Pulmonary artery endothelial cell (primary cell): ENCODE measurements around the gene AREG. TPM values are rescaled to one million over a fixed set of nuclear protein-coding genes. Genes with fewer than 3 reads are reported as not detected.
A peak's percentile ranks its signal among the peaks of the same experiment; 100 is the strongest.

Source experiments
- DNase-seq: peaks from one replicate; pipeline ENCODE4 v3.0.0-alpha.2; 2011; ENCODE audit warnings: low read depth, low spot score
- total RNA-seq: library from RNA; depleted of rRNA; stranded (reverse); fragments of >200 nt; gene quantifications from 2 replicates; pipeline ENCODE4 v1.2.3, GENCODE V29; 2014

AREG gene
- total RNA-seq, 1 donor from 2014 or later: 0.20 TPM

DNA sequence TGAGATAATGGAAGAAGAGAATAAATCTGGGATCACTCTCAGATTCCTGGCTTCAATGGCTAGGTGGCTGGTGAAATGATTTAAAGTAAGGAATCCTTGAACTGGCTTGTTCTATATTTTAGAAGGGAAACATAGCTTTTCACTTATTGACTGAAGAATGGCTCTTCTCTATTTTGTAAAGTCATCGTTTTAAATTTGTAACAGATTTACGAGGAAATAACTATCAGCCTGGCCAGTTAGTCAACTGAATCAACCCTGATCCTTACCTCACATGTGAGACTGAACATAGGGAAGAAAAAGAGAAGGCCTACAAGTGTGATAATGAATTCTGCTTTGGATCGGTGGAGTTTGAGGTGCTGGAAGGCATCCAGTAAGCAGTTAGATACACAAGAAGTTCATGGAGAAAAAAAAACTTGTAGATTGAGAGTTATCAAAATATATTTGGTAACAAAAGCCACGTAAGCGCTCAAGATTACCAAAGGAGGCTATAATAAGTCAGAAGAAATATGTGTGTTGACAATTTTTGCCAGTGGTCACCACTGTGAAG, 12.0 kb downstream of the AREG start:
- no peak for DNase-seq

DNA sequence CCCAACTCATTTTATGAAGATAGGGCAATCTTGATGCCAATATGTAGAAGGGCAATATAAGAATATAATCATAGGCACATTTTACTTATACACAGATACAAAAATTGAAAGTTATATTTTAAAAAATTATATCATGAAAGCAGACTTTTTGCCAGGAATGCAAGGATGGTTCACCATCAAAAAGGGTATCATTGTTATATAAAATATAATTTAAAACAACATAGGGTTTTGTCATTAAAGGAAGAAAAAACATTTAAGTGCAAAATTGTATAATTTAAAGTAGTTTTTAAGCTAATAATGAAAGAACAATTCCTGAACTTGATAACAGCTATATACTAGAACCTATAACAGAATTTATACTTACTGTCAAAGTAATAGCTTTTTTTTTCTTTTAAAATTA, 15.9 kb downstream of the AREG start:
- no peak for DNase-seq

DNA sequence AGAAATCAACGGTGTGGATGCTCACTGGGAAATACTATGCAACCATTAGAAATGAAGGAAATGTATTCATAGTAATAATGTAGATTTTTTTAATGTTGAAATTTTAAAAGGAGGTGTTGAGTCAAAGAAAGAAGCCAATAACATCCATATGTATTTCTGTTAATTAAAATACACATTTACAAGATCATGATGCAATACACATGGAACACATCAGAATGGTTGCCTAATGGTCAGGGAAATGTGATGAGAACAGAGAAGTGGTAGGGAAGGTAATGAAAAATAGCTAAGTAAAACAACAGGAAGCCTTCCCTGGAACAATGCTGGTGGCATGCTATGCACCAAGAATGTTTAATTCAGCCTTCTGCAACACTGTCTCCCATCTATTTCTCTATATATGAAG, 18.2 kb downstream of the AREG start:
- no peak for DNase-seq

DNA sequence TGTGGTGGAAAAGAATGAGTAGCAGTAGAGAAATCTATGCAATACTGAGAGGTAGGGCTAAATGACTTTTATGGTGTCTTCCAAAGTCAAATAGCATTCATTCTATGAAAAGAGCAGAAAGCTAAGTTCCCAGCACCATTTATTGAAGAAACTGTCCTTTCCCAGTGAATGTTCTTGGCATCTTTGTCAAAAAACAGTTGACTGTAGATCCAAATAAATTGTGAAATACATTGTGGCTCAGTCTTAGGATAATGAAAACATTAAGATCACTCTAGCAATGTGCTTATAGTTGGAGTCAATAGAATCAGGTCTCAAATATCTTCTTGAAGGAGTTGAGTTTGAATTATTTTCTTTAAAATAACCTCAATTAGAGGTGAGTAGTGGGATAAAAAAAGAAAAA, 19.4 kb downstream of the AREG start:
- DNase-seq: no peak

DNA sequence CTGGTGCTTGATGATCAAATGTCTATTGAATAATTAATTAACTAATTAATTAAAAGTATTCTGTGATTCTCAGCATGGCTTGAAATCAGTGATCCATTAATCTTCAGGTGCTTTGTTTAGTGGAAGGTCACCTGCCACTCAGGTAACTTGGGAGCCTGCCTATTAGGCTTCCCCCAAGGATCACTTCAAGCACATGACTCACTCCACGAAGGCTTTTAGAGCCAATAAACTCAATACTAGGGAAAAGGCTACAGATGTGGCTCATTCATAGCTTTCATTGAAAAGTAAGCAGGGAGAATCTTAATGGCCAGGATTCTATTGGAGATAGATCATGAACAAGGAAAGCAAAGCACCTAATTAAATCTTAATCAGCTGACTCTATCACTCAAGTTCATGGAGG, 21.3 kb downstream of the AREG start:
- DNase-seq: no peak

DNA sequence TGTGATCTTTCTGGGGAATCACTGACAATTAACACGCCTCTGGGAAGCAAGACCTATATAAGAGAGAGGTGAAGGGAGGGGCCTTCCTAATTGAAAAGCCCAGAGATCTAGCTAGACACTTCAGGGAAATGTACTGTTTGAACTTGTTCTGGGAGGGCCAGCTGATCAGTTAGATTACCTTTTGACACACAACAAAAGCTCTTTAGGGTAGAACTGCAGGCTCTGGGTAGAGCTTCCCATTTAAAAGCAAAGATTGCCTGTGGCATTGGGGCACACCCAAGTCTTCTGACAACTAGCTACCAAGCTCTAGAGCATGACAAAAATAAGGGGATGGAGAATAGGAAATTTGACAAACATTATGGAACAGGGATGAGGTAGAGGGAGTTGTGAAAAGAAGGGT, 26.3 kb downstream of the AREG start:
- no peak for DNase-seq

DNA sequence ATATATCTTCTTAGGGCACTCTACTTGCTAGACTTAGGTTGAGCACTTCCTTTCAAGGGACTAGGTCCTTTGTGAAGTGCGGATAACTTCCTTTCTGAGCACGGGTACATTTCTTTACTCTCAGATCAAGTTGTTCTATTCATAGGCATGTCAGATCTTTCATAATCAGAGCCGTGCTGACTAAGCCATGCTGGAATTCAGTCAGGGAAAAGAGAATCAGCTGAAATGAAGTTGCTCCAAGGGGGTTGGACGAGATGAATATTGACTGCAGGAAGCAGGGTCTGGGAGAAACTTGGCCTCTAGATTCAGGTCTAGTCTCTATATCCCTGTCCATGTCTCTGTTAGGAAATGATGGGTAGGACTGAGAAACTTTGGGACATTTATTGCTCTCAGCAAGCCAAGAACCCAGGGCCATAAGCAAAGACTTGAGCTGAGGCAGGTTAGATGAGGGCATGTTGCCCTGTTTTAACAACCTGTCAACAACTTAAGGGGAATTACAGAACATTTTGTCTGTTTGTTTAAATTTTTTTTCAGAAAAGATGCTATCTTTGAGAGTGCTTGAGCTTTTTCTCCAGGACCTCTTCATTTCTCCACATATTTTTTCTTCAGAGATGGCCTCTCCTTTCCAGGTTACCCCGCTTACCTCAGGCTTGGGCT, 28.3 kb downstream of the AREG start:
- peak; percentile 83 for DNase-seq

DNA sequence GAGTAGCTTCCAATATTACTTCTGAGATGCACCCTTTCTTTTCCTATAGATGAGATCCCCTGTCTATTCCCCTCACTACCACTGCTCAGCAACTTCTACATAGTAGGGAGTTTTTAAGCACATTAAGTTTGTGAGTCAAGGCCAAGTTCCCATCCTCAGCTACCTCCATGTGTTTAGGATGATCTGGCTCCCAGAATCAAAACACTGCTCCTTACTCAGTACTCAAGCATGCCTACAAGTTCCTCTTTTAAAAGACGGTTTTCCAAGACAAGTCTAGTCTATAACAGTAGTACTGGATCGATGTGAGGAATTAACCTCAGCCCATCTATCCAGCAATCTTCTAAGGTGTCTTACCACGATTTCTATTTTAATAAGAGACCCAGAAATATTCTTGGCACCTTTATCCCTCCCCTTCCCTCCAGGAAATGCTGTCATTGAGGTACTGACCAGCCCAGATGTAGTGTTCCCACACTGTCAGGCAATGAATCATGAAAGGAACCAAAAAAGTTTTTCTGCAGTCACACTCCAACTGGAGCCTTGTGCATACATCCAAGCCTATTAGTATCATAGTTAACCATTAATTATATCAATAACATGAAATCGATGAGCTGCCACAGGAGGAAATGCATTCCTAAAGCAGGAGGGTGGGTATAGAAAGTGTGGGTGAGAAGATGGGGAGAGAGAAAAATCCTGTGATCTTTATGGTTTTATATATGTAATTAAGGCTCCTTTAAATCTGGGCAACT, 29.6 kb downstream of the AREG start:
- DNase-seq: peak; percentile 29

DNA sequence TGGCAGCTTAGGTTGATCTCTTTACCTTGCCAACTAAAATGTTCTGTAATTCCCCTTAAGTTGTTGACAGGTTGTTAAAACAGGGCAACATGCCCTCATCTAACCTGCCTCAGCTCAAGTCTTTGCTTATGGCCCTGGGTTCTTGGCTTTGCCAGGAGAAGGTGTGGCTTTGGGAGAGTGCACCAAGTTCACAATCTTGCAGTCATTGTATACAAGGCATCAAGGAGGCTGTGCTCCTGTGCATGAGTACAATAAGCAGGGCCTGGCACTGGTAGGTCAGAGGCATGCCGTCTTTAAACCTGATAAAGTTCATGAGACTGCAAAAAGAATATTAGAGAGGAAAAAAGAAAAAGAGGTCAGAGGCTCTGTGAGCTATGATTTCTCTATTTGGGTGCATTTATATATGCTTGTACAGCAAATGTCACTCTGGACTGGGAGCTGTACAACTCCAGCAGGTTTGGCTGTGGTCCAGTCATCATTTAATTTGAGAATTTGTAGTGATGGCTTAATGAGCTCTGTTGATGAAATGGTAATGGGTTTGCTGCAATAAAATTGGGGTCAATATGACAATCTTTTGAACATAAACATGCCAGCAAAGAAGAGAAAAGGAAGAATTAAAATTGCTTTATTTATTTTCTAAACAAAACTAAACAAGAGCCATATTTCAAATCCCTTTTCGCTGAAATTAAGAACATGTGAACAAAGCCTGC, 30.3 kb downstream of the AREG start:
- no peak for DNase-seq

DNA sequence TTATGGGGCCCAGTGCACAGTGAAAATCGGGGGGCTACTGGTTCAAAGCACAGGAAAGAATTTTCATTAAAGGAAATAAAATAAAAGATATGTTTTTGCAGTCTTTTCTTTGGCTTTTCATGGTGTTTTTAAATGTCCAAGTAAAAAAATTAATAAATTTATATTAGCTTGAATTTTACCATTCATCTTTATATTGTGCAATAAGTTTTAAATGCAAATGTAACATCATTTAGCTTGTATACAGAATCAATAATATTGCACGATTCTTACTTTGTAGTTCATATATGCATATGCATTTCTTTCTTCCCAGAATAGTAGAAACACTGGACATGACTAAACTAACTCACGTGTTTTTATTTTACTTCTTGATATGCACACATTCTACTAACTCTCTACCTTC, 31.0 kb downstream of the AREG start:
- DNase-seq: no peak

DNA sequence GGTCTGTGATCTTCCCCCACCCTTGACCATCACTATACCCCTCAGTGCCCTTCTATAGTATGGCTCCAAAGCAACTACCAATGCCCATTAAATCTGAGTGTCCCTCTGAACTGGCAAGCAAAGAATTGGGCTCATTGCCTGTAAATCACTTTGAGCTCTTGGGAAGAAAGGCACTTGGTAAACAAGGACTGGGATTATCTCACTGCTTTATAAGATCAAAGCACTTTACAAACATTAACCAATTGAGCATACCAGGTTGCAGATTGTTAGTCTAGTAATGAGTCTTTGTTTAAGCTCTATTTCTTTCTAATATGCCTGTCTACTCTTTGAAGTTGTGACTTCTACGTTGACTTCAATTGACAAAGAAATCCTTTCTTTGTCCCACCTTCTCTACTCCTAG, 34.1 kb downstream of the AREG start:
- no peak for DNase-seq

DNA sequence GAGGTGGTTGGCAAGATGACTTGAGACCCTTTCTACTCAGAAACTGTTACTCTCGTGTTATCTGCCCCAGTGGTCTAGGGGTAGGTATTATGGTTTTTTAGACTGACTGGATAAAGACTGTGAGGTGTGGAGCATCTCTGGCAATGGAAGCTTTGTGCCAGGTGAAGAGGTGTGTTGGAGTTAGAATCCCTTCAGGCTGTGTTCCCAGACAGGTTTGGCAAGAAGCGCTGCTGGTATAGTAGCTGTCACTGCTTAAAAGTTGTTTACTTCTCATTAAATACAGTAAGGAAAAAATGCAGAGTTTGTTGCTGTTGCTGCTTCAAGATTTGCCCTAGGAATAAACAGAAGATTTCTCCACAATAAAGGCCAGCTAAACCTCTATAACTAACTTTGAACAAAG, 35.3 kb downstream of the AREG start:
- no peak for DNase-seq

DNA sequence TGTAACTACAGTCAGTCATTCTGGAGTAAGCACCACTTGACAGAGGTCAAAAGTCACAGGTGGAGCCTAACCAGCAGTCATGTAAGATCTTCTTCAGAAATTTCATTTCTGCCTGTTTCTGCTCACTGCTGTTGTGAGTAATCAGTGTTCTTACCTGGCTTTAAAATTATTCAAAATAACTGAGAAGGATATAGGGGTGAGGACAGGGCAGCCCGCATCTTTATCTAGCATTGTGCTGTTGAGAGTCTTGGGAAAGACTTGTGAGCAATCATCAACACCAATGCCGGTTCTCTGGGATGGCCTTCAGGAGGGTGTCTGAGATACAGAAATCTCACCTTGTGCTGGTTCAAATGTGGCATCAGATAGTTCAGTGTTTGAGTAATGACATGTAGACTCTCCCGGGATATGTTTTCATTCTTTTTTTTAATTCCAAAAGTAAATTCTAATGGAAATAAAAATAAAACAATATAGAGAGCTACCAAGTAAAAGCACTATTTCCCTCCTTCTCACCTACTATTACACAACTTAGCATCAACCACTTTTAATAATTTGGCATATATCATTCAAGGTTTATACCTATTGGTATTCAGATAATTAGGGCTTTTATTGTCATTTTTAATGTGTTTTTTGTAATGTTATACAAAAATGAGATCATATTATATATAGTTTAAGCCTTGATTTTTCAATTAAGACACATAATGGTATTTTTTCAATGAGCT, 37.1 kb downstream of the AREG start:
- DNase-seq: no peak

DNA sequence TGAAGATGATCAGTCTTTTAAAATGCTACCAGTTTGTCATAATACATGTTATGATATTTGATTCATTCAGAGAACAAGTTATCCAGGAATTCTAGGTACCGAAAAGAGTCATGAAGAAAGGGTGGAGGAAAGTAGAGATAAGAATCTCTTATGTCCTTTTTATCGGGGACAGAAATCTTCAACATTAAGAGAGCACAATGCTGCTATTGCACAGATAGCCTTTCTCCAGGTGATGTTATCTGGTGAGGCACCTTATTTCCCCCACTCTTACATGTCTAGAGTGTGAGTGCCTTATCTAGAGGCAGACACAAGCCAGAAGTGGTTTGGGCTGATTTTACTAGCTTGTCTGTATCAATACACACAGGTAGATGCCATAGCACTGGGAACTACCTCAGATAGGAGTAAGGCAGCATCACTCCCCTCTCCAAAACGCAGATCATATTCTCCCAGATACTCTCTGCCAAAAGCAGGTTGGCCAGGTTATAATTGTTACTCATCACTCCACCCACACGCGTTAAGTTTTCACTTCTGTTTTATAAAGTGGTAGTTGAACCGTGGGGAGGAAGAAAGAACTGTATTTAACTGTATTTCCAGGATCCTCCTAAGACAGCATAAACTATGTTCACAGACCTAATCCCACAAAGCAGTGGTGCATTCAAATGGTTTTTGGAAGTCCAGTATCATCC, 38.4 kb downstream of the AREG start:
- DNase-seq: no peak

DNA sequence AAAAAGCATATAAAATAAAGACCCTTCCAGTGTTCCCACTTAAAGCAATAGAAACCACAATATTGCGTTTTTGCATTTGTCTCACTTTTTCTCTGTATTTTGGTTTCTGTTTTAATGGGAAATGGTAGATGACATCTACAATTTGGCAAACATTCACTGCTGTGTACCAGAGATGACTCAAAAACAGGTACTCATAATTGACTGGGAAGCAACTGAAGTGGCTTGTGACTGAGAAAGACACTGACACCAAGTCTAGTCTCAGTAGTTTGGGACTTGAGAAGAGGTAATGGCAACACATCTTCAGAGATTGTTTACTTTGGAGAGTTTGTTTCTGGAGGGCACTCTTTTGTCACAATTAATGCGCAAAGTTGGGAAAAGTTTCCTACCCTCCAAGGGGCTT, 42.0 kb downstream of the AREG start:
- no peak for DNase-seq

DNA sequence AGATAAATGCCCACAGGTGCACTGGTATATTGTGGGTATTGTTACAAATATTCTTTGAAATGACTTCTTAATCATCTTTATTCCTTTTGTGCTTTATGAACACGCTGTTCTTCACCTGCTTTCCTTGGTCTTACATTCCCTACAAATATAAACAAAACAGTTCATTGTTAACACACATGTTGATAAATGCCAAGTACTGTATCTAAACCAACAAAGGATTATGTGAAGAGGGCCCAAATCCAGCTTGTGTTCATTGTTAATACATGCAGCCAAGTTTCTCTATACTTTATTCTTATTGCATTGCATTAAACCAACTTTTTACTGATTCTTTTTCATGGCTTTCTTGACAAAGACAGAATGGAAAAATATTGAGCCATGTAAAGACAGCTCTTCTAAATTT, 42.8 kb downstream of the AREG start:
- no peak for DNase-seq

DNA sequence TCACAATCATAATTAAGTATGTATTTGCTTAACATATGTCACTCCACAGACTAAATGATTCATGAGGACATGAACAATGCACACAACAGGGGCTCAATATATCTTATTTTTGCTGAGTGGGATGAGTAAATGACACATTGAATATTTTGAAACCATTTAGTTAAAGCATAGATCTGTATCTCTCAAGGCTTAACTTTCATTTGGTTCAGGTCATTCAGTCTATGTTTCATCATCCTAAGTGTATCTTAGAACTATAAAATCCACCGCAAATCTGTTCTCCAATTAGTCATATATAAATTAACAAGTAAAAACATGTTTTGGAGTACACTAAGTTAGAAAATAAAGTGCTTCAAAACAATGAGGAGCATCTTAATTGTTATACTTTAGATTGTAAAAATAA, 45.8 kb downstream of the AREG start:
- DNase-seq: no peak

DNA sequence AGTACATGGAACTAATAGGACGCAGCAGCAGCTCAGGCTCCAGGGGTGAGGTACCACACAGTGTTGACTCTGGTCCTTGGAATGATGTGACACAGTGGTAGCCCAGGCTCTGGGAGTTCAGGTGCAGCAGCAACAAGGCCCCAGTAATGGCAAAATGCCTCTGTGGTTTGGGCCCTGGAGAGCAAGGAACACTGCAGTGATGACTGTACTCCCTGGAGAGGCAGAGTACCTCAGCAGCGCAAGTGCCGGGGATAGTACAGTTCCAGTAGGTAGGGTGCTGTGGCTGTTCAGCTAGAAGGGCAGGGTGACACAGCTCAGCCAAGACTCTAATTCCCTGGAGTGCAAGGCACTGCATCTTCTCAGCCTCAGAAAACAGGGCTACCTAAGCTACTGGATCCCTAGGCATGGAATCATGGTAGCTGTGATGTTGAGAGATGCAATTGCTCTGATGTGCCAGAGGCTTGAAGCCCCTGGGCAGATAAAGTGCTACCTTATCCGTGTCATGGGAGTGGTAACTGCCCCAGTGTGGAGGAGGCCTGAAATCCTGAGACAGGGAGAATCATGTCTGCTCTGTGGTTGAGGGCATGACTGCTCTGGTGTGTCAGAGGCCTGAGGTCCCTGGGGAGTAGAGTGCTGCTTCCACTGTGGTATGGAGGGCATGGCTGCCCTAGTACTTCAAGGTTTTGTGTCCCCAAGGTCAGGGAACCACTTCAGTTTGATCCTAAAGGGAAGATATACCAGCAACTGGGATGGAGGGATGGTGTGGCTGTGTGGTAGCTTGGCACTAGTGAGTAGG, 55.2 kb downstream of the AREG start:
- no peak for DNase-seq

DNA sequence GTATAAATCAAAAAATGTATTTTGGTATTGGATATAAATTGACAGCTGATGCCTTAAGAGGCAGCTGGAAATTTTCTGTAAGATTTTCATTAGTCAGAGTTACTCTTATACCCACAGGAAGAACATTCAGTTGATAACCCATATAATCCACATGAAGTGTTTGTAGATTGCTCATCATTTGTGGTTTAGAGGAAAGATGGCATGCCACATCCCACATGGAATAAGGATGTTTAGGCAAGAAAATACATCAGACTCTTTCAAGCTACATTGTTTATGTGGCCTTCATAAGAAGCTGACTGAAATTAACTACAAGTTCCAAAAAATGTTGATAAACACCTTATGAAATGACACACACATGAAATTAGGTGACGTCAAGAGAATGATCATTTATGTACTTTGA, 56.6 kb downstream of the AREG start:
- no peak for DNase-seq

DNA sequence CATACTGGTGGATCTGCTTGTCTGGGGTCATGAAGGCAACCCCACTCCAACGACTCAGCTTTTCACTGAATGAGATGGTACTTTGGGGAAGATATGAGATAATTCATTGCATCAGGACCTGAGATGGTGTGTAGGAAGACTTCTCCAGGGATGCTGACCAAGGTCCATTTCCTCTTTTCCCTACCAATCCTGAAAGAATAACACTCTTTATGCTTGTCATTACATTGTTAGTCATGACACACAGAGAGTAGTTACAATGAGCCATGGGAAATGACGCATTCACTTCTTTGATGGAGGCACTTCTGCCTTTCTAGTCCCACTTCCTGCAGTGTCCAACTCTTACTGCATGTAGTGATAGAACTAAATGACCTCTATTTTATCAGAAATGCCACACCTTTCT, 58.6 kb downstream of the AREG start:
- DNase-seq: peak; percentile 73
